A673 (cell line): ENCODE data around the gene MTCH1.

Source experiments
- EZH2 ChIP-seq: fragments of 200-600 bp; sonication (generic); IDR thresholded peaks from 2 replicates; pipeline ENCODE4 v1.6.1; 2017; ENCODE audit warnings: borderline replicate concordance, low read depth, mild to moderate bottlenecking, mixed read lengths, antibody characterized with exemption, low read length; ENCODE audit not compliant: poor library complexity, severe bottlenecking
- TF ChIP-seq, protein P1 (sequence below): fragments of 300-800, 200-600 bp; sonication (generic); conservative IDR thresholded peaks from 2 replicates; pipeline ENCODE4 v1.5.1; 2017; ENCODE audit warnings: low read depth, mild to moderate bottlenecking, antibody characterized with exemption, low read length, moderate library complexity, mixed read lengths

DNA sequence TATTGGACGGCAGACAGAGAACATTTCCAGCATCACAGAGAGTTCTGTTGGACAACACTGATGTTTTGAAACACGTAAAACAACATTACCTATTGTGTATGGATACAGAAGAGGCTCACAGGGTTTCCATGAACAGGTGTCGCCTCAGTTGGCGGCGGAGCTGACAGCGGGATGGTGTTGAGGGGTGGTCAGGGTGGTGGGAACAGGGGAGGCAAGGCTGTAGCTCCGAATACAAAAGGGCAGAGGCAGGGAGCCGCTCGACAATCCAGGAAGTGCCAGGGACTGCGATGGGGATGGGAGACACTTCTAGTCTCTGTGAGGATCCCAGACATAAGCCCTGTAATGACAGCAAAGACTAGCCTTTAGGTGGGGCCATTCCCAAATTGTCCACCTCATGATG, 46.0 kb downstream of the MTCH1 start:
- TF ChIP-seq EZH2 = no peak
- TF ChIP-seq, protein P1, sequence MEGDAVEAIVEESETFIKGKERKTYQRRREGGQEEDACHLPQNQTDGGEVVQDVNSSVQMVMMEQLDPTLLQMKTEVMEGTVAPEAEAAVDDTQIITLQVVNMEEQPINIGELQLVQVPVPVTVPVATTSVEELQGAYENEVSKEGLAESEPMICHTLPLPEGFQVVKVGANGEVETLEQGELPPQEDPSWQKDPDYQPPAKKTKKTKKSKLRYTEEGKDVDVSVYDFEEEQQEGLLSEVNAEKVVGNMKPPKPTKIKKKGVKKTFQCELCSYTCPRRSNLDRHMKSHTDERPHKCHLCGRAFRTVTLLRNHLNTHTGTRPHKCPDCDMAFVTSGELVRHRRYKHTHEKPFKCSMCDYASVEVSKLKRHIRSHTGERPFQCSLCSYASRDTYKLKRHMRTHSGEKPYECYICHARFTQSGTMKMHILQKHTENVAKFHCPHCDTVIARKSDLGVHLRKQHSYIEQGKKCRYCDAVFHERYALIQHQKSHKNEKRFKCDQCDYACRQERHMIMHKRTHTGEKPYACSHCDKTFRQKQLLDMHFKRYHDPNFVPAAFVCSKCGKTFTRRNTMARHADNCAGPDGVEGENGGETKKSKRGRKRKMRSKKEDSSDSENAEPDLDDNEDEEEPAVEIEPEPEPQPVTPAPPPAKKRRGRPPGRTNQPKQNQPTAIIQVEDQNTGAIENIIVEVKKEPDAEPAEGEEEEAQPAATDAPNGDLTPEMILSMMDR = no peak
